ENCODE data around the gene ANKS1A.

ANKS1A gene

GRCh38 chr6:34940030-34940434 lies 51.0 kb downstream of the ANKS1A start:
- H3K4me3 ChIP-seq (ENCODE audit: low read length) = no peak overlapping the region
- H3K27me3 ChIP-seq (ENCODE audit: insufficient read depth, low read length) = no peaks in the 10 kb centered on the region
- H3K27ac ChIP-seq (ENCODE audit: low read depth, low read length) = no peak overlapping the region
- no peak overlapping the region for H3K9ac ChIP-seq (ENCODE audit: low read depth, low read length)
- WGBS = over 99% methylated on average over 4 of the region's 4 CpGs
- H3K4me1 ChIP-seq (ENCODE audit: insufficient read depth, low read length) = no peaks in the 10 kb centered on the region
- peaks cover 6% of the 10 kb centered on the region; the same call in 1 of the 2 replicates for H3K36me3 ChIP-seq (ENCODE audit: insufficient read depth, low read length)
- H3K9me3 ChIP-seq (ENCODE audit: insufficient read depth, low read depth, low read length) = no peaks in the 10 kb centered on the region

- Histone ChIP-seq H3K36me3 (ENCODE audit: insufficient read depth, low read length) (peaks cover 6% of the 10 kb centered on the region; the same call in 1 of the 2 replicates), H3K9ac (ENCODE audit: low read depth, low read length) (no peak overlapping the region), H3K4me3 (ENCODE audit: low read length) (no peak overlapping the region), H3K27ac (ENCODE audit: low read depth, low read length) (no peak overlapping the region), H3K9me3 (ENCODE audit: insufficient read depth, low read depth, low read length) (no peaks in the 10 kb centered on the region), H3K27me3 (ENCODE audit: insufficient read depth, low read length) (no peaks in the 10 kb centered on the region), H3K4me1 (ENCODE audit: insufficient read depth, low read length) (no peaks in the 10 kb centered on the region)
- WGBS = 98% methylated on average over 3 of the region's 4 CpGs
Observed at GRCh38 chr6:34941421-34941820, 52.4 kb downstream of the ANKS1A start.

- H3K36me3 ChIP-seq (ENCODE audit: insufficient read depth, low read length) = no peaks in the 10 kb centered on the region
- no peaks in the 10 kb centered on the region for H3K27me3 ChIP-seq (ENCODE audit: insufficient read depth, low read length)
- no peak overlapping the region for H3K9ac ChIP-seq (ENCODE audit: low read depth, low read length)
- 97% methylated on average over 1 of the region's 1 CpG for WGBS
- peaks cover 4% of the 10 kb centered on the region; the same call in 1 of the 2 replicates for H3K4me1 ChIP-seq (ENCODE audit: insufficient read depth, low read length)
- no peak overlapping the region for H3K27ac ChIP-seq (ENCODE audit: low read depth, low read length)
- no peak overlapping the region for H3K4me3 ChIP-seq (ENCODE audit: low read length)
- no peaks in the 10 kb centered on the region for H3K9me3 ChIP-seq (ENCODE audit: insufficient read depth, low read depth, low read length)
Observed at GRCh38 chr6:34945317-34945716, 56.3 kb downstream of the ANKS1A start.

GRCh38 chr6:34947561-34947960 lies 58.5 kb downstream of the ANKS1A start:
- no peak overlapping the region for H3K27ac ChIP-seq (ENCODE audit: low read depth, low read length)
- no peaks in the 10 kb centered on the region for H3K9me3 ChIP-seq (ENCODE audit: insufficient read depth, low read depth, low read length)
- peaks cover 15% of the 10 kb centered on the region; the same call in 1 of the 2 replicates for H3K4me1 ChIP-seq (ENCODE audit: insufficient read depth, low read length)
- H3K9ac ChIP-seq (ENCODE audit: low read depth, low read length) = no peak overlapping the region
- WGBS = 100% methylated on average over 1 of the region's 1 CpG
- H3K27me3 ChIP-seq (ENCODE audit: insufficient read depth, low read length) = no peaks in the 10 kb centered on the region
- no peaks in the 10 kb centered on the region for H3K36me3 ChIP-seq (ENCODE audit: insufficient read depth, low read length)
- H3K4me3 ChIP-seq (ENCODE audit: low read length) = no peak overlapping the region

- no peak overlapping the region for H3K4me3 ChIP-seq (ENCODE audit: low read length)
- H3K9me3 ChIP-seq (ENCODE audit: insufficient read depth, low read depth, low read length) = no peaks in the 10 kb centered on the region
- no peaks in the 10 kb centered on the region for H3K36me3 ChIP-seq (ENCODE audit: insufficient read depth, low read length)
- 92% methylated on average over 2 of the region's 3 CpGs for WGBS
- no peaks in the 10 kb centered on the region for H3K27me3 ChIP-seq (ENCODE audit: insufficient read depth, low read length)
- no peak overlapping the region for H3K9ac ChIP-seq (ENCODE audit: low read depth, low read length)
- H3K27ac ChIP-seq (ENCODE audit: low read depth, low read length) = no peak overlapping the region
- H3K4me1 ChIP-seq (ENCODE audit: insufficient read depth, low read length) = peaks cover 26% of the 10 kb centered on the region; the same call in 1 of the 2 replicates
Observed at GRCh38 chr6:34949636-34950035, 60.6 kb downstream of the ANKS1A start.

- 92% methylated on average over 3 of the region's 5 CpGs for WGBS
- Histone ChIP-seq H3K9ac (ENCODE audit: low read depth, low read length) (no peak overlapping the region), H3K4me1 (ENCODE audit: insufficient read depth, low read length) (peaks cover 26% of the 10 kb centered on the region; the same call in 1 of the 2 replicates), H3K36me3 (ENCODE audit: insufficient read depth, low read length) (no peaks in the 10 kb centered on the region), H3K9me3 (ENCODE audit: insufficient read depth, low read depth, low read length) (no peaks in the 10 kb centered on the region), H3K4me3 (ENCODE audit: low read length) (no peak overlapping the region), H3K27ac (ENCODE audit: low read depth, low read length) (no peak overlapping the region), H3K27me3 (ENCODE audit: insufficient read depth, low read length) (no peaks in the 10 kb centered on the region)
Observed at GRCh38 chr6:34950849-34951248, 61.8 kb downstream of the ANKS1A start.

- Histone ChIP-seq H3K9me3 (ENCODE audit: insufficient read depth, low read depth, low read length) (no peaks in the 10 kb centered on the region), H3K36me3 (ENCODE audit: insufficient read depth, low read length) (no peaks in the 10 kb centered on the region), H3K9ac (ENCODE audit: low read depth, low read length) (no peak overlapping the region), H3K27ac (ENCODE audit: low read depth, low read length) (no peak overlapping the region), H3K27me3 (ENCODE audit: insufficient read depth, low read length) (no peaks in the 10 kb centered on the region), H3K4me1 (ENCODE audit: insufficient read depth, low read length) (peaks cover 26% of the 10 kb centered on the region; the same call in 1 of the 2 replicates), H3K4me3 (ENCODE audit: low read length) (no peak overlapping the region)
- WGBS = 75% methylated on average over 3 of the region's 4 CpGs
Observed at GRCh38 chr6:34951731-34952130, 62.7 kb downstream of the ANKS1A start.

GRCh38 chr6:34953061-34954025 lies 64.3 kb downstream of the ANKS1A start:
- Histone ChIP-seq H3K27ac (ENCODE audit: low read depth, low read length) (no peak overlapping the region), H3K36me3 (ENCODE audit: insufficient read depth, low read length) (no peaks in the 10 kb centered on the region), H3K4me1 (ENCODE audit: insufficient read depth, low read length) (peaks cover 26% of the 10 kb centered on the region; the same call in 1 of the 2 replicates), H3K27me3 (ENCODE audit: insufficient read depth, low read length) (no peaks in the 10 kb centered on the region), H3K9me3 (ENCODE audit: insufficient read depth, low read depth, low read length) (no peaks in the 10 kb centered on the region), H3K9ac (ENCODE audit: low read depth, low read length) (no peak overlapping the region), H3K4me3 (ENCODE audit: low read length) (no peak overlapping the region)
- WGBS = 81% methylated on average over 2 of the region's 2 CpGs

- H3K9me3 ChIP-seq (ENCODE audit: insufficient read depth, low read depth, low read length) = no peaks in the 10 kb centered on the region
- peaks cover 21% of the 10 kb centered on the region; the same call in 1 of the 2 replicates for H3K4me1 ChIP-seq (ENCODE audit: insufficient read depth, low read length)
- H3K9ac ChIP-seq (ENCODE audit: low read depth, low read length) = no peak overlapping the region
- H3K27ac ChIP-seq (ENCODE audit: low read depth, low read length) = no peak overlapping the region
- H3K36me3 ChIP-seq (ENCODE audit: insufficient read depth, low read length) = no peaks in the 10 kb centered on the region
- no peak overlapping the region for H3K4me3 ChIP-seq (ENCODE audit: low read length)
- H3K27me3 ChIP-seq (ENCODE audit: insufficient read depth, low read length) = no peaks in the 10 kb centered on the region
- 99% methylated on average over 3 of the region's 3 CpGs for WGBS
Observed at GRCh38 chr6:34955442-34955841, 66.4 kb downstream of the ANKS1A start.

GRCh38 chr6:34957231-34957783 lies 68.3 kb downstream of the ANKS1A start:
- WGBS = 88% methylated on average over 2 of the region's 2 CpGs
- peaks cover 10% of the 10 kb centered on the region; the same call in 1 of the 2 replicates for H3K4me1 ChIP-seq (ENCODE audit: insufficient read depth, low read length)
- H3K27me3 ChIP-seq (ENCODE audit: insufficient read depth, low read length) = no peaks in the 10 kb centered on the region
- no peak overlapping the region for H3K4me3 ChIP-seq (ENCODE audit: low read length)
- H3K9ac ChIP-seq (ENCODE audit: low read depth, low read length) = no peak overlapping the region
- H3K9me3 ChIP-seq (ENCODE audit: insufficient read depth, low read depth, low read length) = no peaks in the 10 kb centered on the region
- no peaks in the 10 kb centered on the region for H3K36me3 ChIP-seq (ENCODE audit: insufficient read depth, low read length)
- no peak overlapping the region for H3K27ac ChIP-seq (ENCODE audit: low read depth, low read length)

- Histone ChIP-seq H3K27me3 (ENCODE audit: insufficient read depth, low read length) (no peaks in the 10 kb centered on the region), H3K36me3 (ENCODE audit: insufficient read depth, low read length) (no peaks in the 10 kb centered on the region), H3K9me3 (ENCODE audit: insufficient read depth, low read depth, low read length) (no peaks in the 10 kb centered on the region), H3K27ac (ENCODE audit: low read depth, low read length) (no peak overlapping the region), H3K4me1 (ENCODE audit: insufficient read depth, low read length) (peaks cover under 1% of the 10 kb centered on the region; the same call in 1 of the 2 replicates), H3K9ac (ENCODE audit: low read depth, low read length) (no peak overlapping the region), H3K4me3 (ENCODE audit: low read length) (no peak overlapping the region)
- 98% methylated on average over 2 of the region's 2 CpGs for WGBS
Observed at GRCh38 chr6:34958734-34959133, 69.7 kb downstream of the ANKS1A start.
